RWPE1 (cell line): ENCODE measurements around the gene ALDH5A1.

Experiments
- CTCF ChIA-PET: fragments of 350-600 bp; sonication (Branson Sonifier 250); formaldehyde crosslinking; extraction: SDS; loops from one replicate; lab custom pipeline; 2021; lab: Yijun Ruan, JAX
- POLR2A ChIA-PET: fragments of 400-600 bp; formaldehyde crosslinking; extraction: SDS; loops from one replicate; lab custom pipeline; 2020; ENCODE audit warnings: antibody characterized with exemption; ENCODE audit not compliant: low non-redundant PET; lab: Yijun Ruan, JAX
- DNase-seq: peaks from one replicate; pipeline ENCODE4 v3.0.0; 2012; ENCODE audit warnings: low spot score
- H3K27ac ChIP-seq: fragments of 450-650 bp; 2 replicates; pipeline ENCODE4 v1.5.1; 2017
- TF ChIP-seq, protein P1 (sequence below): fragments of 450-650 bp; conservative IDR thresholded peaks from 2 replicates; pipeline ENCODE4 v1.5.1; 2017; ENCODE audit warnings: low read depth, mild to moderate bottlenecking

Gene ALDH5A1

DNA sequence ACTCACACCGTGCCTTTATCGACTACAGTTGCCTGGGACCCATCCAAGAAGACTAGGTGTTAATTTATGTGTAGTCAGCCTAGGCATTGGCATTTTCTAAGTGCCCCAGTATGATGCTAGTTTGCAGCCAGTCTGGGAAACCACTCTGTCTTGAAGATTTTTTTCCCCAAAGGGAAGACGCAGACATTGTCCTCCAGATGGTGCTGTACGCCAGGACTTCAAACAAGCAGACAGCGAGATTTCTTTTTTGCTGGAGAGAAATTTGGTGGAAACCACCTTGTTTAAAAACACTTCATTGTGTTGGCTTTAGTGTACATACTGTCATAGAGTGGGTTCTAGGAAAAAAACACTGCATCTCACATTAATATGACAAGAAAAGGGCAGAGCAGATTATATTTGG lies 30.0 kb downstream of the ALDH5A1 start:
- peak; percentile 25 for DNase-seq
- TF ChIP-seq, protein P1, sequence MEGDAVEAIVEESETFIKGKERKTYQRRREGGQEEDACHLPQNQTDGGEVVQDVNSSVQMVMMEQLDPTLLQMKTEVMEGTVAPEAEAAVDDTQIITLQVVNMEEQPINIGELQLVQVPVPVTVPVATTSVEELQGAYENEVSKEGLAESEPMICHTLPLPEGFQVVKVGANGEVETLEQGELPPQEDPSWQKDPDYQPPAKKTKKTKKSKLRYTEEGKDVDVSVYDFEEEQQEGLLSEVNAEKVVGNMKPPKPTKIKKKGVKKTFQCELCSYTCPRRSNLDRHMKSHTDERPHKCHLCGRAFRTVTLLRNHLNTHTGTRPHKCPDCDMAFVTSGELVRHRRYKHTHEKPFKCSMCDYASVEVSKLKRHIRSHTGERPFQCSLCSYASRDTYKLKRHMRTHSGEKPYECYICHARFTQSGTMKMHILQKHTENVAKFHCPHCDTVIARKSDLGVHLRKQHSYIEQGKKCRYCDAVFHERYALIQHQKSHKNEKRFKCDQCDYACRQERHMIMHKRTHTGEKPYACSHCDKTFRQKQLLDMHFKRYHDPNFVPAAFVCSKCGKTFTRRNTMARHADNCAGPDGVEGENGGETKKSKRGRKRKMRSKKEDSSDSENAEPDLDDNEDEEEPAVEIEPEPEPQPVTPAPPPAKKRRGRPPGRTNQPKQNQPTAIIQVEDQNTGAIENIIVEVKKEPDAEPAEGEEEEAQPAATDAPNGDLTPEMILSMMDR: peak; percentile 49
- no peak overlapping the region for H3K27ac ChIP-seq
- ChIA-PET POLR2A (no interaction called here), CTCF (interaction anchor here (0.6 kb wide), 1 partner anchor 113 kb away, joined by 6 read pairs; no protein-coding TSS in a partner anchor)

DNA sequence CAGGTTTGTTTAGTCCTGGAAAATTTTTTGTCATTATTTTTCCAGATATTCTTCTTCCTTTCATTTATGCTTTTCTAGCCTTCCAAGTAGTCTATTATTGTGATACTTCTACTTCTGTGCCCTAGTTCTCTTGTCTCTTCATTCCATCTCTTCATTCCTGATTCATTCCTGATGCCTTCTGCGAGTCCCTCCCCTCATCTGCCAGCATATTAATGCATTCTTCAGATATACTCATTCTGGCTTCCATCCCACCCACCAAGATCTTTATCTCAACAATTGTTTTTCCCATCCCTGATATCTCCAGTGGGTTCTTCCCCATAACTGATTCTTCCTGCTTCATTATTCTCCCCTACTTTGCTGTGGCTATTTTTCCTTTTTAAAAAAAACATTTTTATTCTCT lies 35.2 kb downstream of the ALDH5A1 start:
- H3K27ac ChIP-seq: no peak overlapping the region
- ChIA-PET POLR2A (no interaction called here), CTCF (no interaction called here)

DNA sequence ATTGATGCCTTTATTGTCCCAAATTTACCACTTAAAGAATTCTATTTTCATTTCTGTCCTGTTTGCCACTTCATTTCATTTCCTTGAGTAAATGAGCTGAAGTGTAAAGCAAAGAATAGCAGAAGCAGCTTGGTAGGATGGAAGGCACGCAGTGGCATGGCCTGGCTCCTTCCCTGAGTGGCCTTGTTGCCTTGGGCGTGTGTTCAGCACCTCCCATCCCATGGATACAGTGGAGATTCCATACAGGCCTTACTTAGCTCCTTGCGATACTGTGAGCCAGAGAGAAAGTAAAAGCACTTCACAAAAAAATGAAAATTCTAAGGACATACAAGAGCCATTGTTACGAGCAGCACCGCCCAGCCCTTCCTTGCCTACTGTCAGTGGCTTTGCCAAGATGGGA lies 39.6 kb downstream of the ALDH5A1 start:
- DNase-seq: no peak
- ChIA-PET POLR2A (no interaction called here), CTCF (no interaction called here)
- H3K27ac ChIP-seq: no peak overlapping the region
- TF ChIP-seq, protein P1: no peak

More for the DNA sequence above, 35.2 kb downstream of the ALDH5A1 start:
- TF ChIP-seq, protein P1: no peak
- DNase-seq: no peak

DNA sequence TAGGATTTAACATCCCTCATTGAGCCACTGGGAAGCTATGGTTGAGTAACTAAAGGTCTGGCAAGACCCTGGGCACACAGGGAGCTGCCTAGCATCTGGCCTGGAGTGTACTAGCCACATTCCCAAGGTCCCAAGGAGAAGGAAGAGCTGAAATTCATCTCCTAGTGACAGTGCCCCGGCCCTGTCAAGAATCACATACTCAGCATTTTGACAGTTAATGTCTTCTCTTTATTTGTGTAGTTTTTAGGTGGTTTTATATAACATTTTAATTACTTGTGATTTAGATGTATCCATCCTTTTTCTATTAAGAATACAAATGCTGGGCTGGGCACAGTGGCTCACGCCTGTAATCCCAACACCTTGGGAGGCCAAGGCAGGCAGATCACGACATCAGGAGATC lies 40.4 kb downstream of the ALDH5A1 start:
- ChIA-PET POLR2A (no interaction called here), CTCF (interaction anchor here (0.6 kb wide), 1 partner anchor 38 kb away, joined by 3 read pairs; no protein-coding TSS in a partner anchor)
- TF ChIP-seq, protein P1: no peak

DNA sequence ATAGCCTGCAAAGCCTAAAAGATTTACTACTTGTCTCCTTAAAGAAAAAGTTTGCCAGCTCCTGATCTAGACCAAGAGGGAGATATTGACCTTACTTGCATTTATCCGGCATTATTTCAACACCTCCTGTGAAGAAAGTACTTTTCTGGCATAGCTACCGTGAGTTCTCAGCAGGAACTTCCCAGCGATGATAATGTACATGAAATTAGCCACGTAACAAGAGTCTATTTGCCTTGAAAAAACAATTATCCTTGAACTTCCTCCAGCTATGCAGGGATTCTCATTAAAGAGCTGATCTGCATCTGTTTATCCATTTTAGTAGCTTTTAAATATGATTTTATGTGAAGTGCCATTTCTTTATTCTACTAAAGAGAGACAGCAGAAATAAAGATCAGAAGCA lies 41.7 kb downstream of the ALDH5A1 start:
- TF ChIP-seq, protein P1: no peak
- ChIA-PET POLR2A (no interaction called here), CTCF (interaction anchor here (0.6 to 1.0 kb wide), 2 partner anchors 14 to 163 kb away, joined by 3 read pairs; no protein-coding TSS in a partner anchor)
- no peak for DNase-seq
- H3K27ac ChIP-seq: no peak overlapping the region

More for the DNA sequence above, 40.4 kb downstream of the ALDH5A1 start:
- H3K27ac ChIP-seq: no peak overlapping the region
- no peak for DNase-seq

DNA sequence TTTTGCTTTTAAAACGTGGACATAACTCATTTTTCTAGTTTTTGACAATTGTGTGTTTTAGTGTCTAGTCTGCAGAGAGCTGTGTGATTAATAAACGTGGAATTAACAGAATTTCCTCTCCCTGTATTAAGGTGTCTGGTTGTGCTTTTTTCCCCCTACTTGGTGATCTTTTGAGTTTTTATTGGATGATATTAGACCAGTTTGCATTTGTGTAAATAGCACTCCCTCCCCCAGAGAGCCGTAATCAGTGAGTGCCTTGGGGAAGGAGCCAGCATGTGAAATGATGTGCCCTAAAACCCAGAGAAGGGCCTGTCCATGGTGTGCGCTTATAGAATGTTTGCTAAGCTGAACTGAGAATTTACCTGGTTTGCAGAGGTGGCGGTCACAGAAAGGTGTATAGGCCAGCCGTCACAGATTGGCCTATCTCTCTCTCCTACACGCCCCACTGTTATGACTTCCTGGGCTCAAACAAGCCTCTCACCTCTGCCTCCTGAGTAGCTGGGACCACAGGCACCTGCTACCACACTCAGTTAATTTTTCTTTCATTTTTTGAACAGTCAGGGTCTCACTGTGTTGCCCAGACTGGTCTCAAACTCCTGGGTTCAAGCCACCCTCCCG lies 42.4 kb downstream of the ALDH5A1 start:
- TF ChIP-seq, protein P1: no peak
- DNase-seq: no peak
- CTCF ChIA-PET: interaction anchor here (1.0 kb wide), 1 partner anchor 15 kb away, joined by 3 read pairs; no protein-coding TSS in a partner anchor
- POLR2A ChIA-PET: no interaction called here
- H3K27ac ChIP-seq: no peak overlapping the region
